Measurements from ENCODE around the gene NEUROD4.

DNA sequence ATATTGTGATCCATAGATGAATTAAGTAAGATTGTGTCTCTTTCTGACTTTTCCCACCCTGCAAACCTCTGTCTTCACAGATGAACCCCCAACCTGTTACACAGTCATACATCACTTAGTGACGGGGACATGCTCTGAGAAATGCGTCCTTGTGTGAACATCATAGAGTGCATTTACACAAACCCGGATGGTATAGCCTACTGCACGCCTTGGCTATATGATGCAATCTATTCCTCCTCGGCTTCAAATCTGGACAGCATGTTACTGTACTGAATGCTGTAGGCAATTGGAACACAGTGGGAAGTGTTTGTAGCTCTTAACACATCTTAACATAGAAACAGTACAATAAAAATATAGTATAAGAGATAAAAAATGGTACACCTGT, 27.8 kb upstream of the NEUROD4 start:
- TF ChIP-seq ZNF331 (CRISPR knock-in tag; IDR thresholded peaks at IDR 0.05; ENCODE audit: low read depth) (no peak), POLR2AphosphoS5 (IDR thresholded peaks at IDR 0.05; ENCODE audit: low read depth) (no peak), CREB1 (CRISPR knock-in tag; IDR thresholded peaks at IDR 0.05; ENCODE audit: low read depth) (no peak)
- TF ChIP-seq, protein P1, sequence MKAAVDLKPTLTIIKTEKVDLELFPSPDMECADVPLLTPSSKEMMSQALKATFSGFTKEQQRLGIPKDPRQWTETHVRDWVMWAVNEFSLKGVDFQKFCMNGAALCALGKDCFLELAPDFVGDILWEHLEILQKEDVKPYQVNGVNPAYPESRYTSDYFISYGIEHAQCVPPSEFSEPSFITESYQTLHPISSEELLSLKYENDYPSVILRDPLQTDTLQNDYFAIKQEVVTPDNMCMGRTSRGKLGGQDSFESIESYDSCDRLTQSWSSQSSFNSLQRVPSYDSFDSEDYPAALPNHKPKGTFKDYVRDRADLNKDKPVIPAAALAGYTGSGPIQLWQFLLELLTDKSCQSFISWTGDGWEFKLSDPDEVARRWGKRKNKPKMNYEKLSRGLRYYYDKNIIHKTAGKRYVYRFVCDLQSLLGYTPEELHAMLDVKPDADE (IDR thresholded peaks at IDR 0.05): no peak
- TF ChIP-seq, protein P2, sequence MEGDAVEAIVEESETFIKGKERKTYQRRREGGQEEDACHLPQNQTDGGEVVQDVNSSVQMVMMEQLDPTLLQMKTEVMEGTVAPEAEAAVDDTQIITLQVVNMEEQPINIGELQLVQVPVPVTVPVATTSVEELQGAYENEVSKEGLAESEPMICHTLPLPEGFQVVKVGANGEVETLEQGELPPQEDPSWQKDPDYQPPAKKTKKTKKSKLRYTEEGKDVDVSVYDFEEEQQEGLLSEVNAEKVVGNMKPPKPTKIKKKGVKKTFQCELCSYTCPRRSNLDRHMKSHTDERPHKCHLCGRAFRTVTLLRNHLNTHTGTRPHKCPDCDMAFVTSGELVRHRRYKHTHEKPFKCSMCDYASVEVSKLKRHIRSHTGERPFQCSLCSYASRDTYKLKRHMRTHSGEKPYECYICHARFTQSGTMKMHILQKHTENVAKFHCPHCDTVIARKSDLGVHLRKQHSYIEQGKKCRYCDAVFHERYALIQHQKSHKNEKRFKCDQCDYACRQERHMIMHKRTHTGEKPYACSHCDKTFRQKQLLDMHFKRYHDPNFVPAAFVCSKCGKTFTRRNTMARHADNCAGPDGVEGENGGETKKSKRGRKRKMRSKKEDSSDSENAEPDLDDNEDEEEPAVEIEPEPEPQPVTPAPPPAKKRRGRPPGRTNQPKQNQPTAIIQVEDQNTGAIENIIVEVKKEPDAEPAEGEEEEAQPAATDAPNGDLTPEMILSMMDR (conservative IDR thresholded peaks at IDR 0.05; ENCODE audit: low read depth in 2 of 2): no peak
